ENCODE results near the gene VAV2.

DNA sequence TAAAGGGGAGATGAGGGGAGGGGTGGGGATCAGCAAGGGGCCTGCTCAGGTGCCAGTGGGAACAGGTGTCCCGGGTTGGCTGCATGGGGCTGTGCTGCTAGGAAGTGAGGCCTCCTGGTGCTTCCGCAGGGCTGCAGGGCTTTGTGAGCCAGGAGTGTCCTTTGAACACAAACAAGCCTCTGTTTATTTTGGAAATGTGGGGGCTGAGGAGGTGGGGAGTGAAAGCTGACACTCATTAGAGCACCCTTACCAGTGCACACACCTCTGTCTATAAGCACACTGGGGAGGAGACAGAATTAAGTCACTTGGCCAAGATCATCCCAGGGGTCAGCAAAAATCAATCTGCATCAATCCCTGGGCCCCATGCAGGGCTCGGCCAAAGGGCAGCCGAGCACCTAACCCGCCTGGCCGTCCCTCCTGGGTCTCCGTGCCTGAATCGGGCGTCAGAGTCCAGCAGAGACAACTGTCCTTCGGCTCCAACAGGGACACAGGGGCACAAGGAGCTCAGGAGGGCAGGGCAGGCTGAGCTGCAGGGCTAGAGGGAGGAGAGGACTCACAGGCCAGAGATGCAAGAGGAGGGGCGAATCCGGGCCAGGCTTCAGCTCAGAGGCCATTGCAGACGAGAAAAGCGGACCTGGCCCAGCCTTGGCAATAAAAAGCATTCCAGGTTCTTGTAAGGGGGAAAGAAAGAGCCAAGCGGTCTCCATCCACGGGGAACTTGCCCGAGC is 99.8 kb downstream of the VAV2 start:
- TF ChIP-seq RAD21 (conservative IDR thresholded peaks at IDR 0.05 in 1 of 2, IDR thresholded peaks at IDR 0.05 in 1 of 2) (no peak), POLR2A (IDR thresholded peaks at IDR 0.05; ENCODE audit: low read length) (no peak)

Data from A549 (cell line).